Pancreas (tissue), 10 donors: Measurements from ENCODE around the gene C21orf58. TPM values are rescaled to one million over a fixed set of nuclear protein-coding genes. Genes with fewer than 3 reads are reported as not detected.

Experiments used
- ATAC-seq, 4 donors: fragments of 200-7000 bp; cut with Tn5 transposase; one replicate each; pipeline versions ENCODE4 v1.8.0 to v1.9.1; 2020; ENCODE audit warnings: mild to moderate bottlenecking in 4 of 4, moderate library complexity in 4 of 4
- DNase-seq, 6 donors: peaks; one replicate each; pipeline ENCODE4 v3.0.0-alpha.2; 2020
- FAIRE-seq: peaks from 2 replicates; lab custom pipeline; 2012; peaks lifted over from hg19 to GRCh38; lab: Jason Lieb, UNC
- H3K27ac ChIP-seq, 4 donors: fragments of 200-600 bp; sonication (generic); 1 replicate in 3 of 4; 2 replicates in 1 of 4; pipeline versions ENCODE4 v1.5.0 to v1.8.0; 2020
- H3K27me3 ChIP-seq, 4 donors: fragments of 200-600 bp; one replicate each; pipeline ENCODE4 v1.8.0; 2021
- H3K36me3 ChIP-seq, 3 donors: fragments of 200-600 bp; sonication (generic) in 1 of 3; one replicate each; pipeline versions ENCODE4 v1.5.0 to v1.8.0; 2020 to 2021
- H3K4me1 ChIP-seq, 3 donors: fragments of 200-600 bp; one replicate each; pipeline ENCODE4 v1.8.0; 2021
- H3K4me3 ChIP-seq, 4 donors: fragments of 200-600 bp; sonication (generic) in 2 of 4; one replicate each; pipeline versions ENCODE4 v1.5.0 to v1.8.0; 2020 to 2021
- H3K9me3 ChIP-seq, 4 donors: fragments of 200-600 bp; one replicate each; pipeline ENCODE4 v1.8.0; 2021
- CTCF ChIP-seq, 4 donors: fragments of 200-600 bp; sonication (generic) in 3 of 4; IDR thresholded peaks; one replicate each; pipeline versions ENCODE4 v1.5.0 to v1.8.0; 2021; ENCODE audit warnings: antibody characterized with exemption in 4 of 4
- WGBS, 2 donors: extraction: QIAGEN DNeasy Blood & Tissue Kit; methylation state at CpG; one replicate each; pipeline ENCODE4 v1.1.7; 2013; 5-methylcytosine and 5-hydroxymethylcytosine counted together
- intact Hi-C, 3 donors: fragments of 100-400 bp; cut with DNase I; formaldehyde crosslinking; loops; one replicate each; pipeline versions ENCODE4 v1.11.1 to v1.14.2; 2022
- polyA plus RNA-seq, 2 donors: library from polyadenylated mRNA; stranded (reverse); fragments of 200-250 nt; gene quantifications; one replicate each; pipeline ENCODE4 v1.2.3, GENCODE V29; 2013
- total RNA-seq, 6 donors: library from RNA; stranded (reverse); fragmentation: NEBNext Ultra II Directional in 4 of 6; extraction: Animal tissue kit (Norgen Biotek cat#: 25700) in 4 of 6; gene quantifications; one replicate each; pipeline versions ENCODE4 v1.2.1 to v1.2.4, GENCODE V29; 2021 to 2023
- donor health status: healthy with polysubstance abuse.
- donor health status: DM: no; HTN: no; CAD: no; lungs with moderate emphysema.
- donor health status: DM: no; HTN: no; CAD: no.
- donor health status: control.
- donor health status: control.
- donor health status: Bipolar disorder and iron deficiency.
- donor health status: DM: yes; HTN: yes; CAD: no.
- donor health status: DM: no; HTN: no; CAD: no.
- donor health status: DM: no; HTN: no; CAD: no.
- donor health status: DM: yes; HTN: yes; CAD: no.

Gene C21orf58
- total and polyA plus RNA-seq, 8 donors, result 0.88 to 13.1 (median 2.7) TPM

GRCh38 chr21:46304437-46304836 lies 19.2 kb downstream of the C21orf58 start:
- DNase-seq (no peak), FAIRE-seq (no peak), ATAC-seq (no peak)
- H3K27ac ChIP-seq, result no peak overlapping the region
- H3K27me3 ChIP-seq, result no peaks in the 10 kb centered on the region
- H3K4me1 ChIP-seq, result no peaks in the 10 kb centered on the region
- H3K9me3 ChIP-seq, result no peaks in the 10 kb centered on the region
- no peak overlapping the region for H3K4me3 ChIP-seq
- intact Hi-C loops, result no loop called here
- no peak for TF ChIP-seq CTCF (IDR thresholded peaks at IDR 0.05)
- WGBS, 2 donors, result 90 to 96% methylated on average over 5 of the region's 5 CpGs
- no peaks in the 10 kb centered on the region for H3K36me3 ChIP-seq

- Histone ChIP-seq H3K4me3 (no peak overlapping the region), H3K27ac (no peak overlapping the region), H3K36me3 (no peaks in the 10 kb centered on the region), H3K9me3 (no peaks in the 10 kb centered on the region), H3K27me3 (no peaks in the 10 kb centered on the region), H3K4me1 (no peaks in the 10 kb centered on the region)
- intact Hi-C loops, result no loop called here
- FAIRE-seq (no peak), DNase-seq (peak in 1 of 6 donors; percentile 70), ATAC-seq (no peak)
- TF ChIP-seq CTCF (IDR thresholded peaks at IDR 0.05), result no peak
- 95 to 98% methylated on average over 11 to 14 of the region's 14 CpGs for WGBS, 2 donors
These were observed 21.9 kb downstream of the C21orf58 start for GRCh38 chr21:46301759-46302158.

GRCh38 chr21:46299167-46299566 lies 24.5 kb downstream of the C21orf58 start:
- intact Hi-C loops, result no loop called here
- Histone ChIP-seq H3K9me3 (no peaks in the 10 kb centered on the region), H3K4me1 (no peaks in the 10 kb centered on the region), H3K27ac (no peak overlapping the region), H3K36me3 (no peaks in the 10 kb centered on the region), H3K4me3 (no peak overlapping the region), H3K27me3 (no peaks in the 10 kb centered on the region)
- no peak for TF ChIP-seq CTCF (IDR thresholded peaks at IDR 0.05)
- no peak for FAIRE-seq
- DNase-seq, result no peak
- no peak for ATAC-seq
- WGBS, 2 donors, result 86 to 87% methylated on average over 9 of the region's 9 CpGs

- H3K27me3 ChIP-seq, result no peaks in the 10 kb centered on the region
- H3K4me1 ChIP-seq, result no peaks in the 10 kb centered on the region
- no peak for TF ChIP-seq CTCF (IDR thresholded peaks at IDR 0.05)
- no peak for FAIRE-seq
- intact Hi-C loops, result no loop called here
- H3K27ac ChIP-seq, result peak overlapping the region in 2 of 4 donors; percentile 44 to 48
- peak overlapping the region in 2 of 4 donors; percentile 11 to 44 for H3K4me3 ChIP-seq
- WGBS, 2 donors, result 5 to 7% methylated on average over 76 to 84 of the region's 84 CpGs
- no peaks in the 10 kb centered on the region for H3K36me3 ChIP-seq
- H3K9me3 ChIP-seq, result no peaks in the 10 kb centered on the region
- DNase-seq, result peak in 1 of 6 donors; percentile 65
- peak; percentile 33 to 78 (median 65) for ATAC-seq
These were observed 26.1 kb downstream of the C21orf58 start for GRCh38 chr21:46297338-46298271.
